K562 (cell line): ENCODE measurements around the gene DPP3.

ENCODE experiments used
- ATF3 ChIP-seq, 2 experiments: fragments of 450-650 bp in 1 of 2; sonication (generic) in 1 of 2; formaldehyde crosslinking in 1 of 2; IDR thresholded peaks in 1 of 2; conservative IDR thresholded peaks in 1 of 2; 2 replicates each; pipeline versions ENCODE4 v1.6.1 to v1.8.1; 2016 to 2023; ENCODE audit warnings: mild to moderate bottlenecking in 2 of 2, moderate library complexity in 2 of 2, inconsistent platforms in 1 of 2, missing genetic modification reagents in 1 of 2
- CTCF ChIP-seq, 3 experiments: IDR thresholded peaks in 2 of 3; conservative IDR thresholded peaks in 1 of 3; 2 replicates each; pipeline ENCODE4 v1.5.1; 2011 to 2012; ENCODE audit warnings: low read length in 3 of 3, mild to moderate bottlenecking in 3 of 3, control low read depth in 2 of 3, improper control_type of control experiment in 1 of 3, inconsistent platforms in 1 of 3, low read depth in 1 of 3, mixed read lengths in 1 of 3, moderate library complexity in 1 of 3; ENCODE audit not compliant: insufficient read depth in 2 of 3
- E2F1 ChIP-seq: sonication (generic); formaldehyde crosslinking; IDR thresholded peaks from 2 replicates; pipeline ENCODE4 v1.8.1; 2023; ENCODE audit warnings: mild to moderate bottlenecking, missing genetic modification reagents, moderate library complexity
- IRF2 ChIP-seq: sonication (generic); formaldehyde crosslinking; IDR thresholded peaks from 2 replicates; pipeline ENCODE4 v1.8.1; 2022; ENCODE audit warnings: mild to moderate bottlenecking, missing genetic modification reagents
- MXI1 ChIP-seq: IDR thresholded peaks from 2 replicates; pipeline ENCODE4 v1.6.1; 2011; ENCODE audit warnings: low read depth, mild to moderate bottlenecking, improper control_type of control experiment, low read length
- PATZ1 ChIP-seq: fragments of 250-450 bp; sonication (Bioruptor Pico); IDR thresholded peaks from 2 replicates; pipeline ENCODE4 v1.5.0; 2020; ENCODE audit warnings: mild to moderate bottlenecking, borderline replicate concordance
- POLR2A ChIP-seq: fragments of 450-650 bp; conservative IDR thresholded peaks from 2 replicates; pipeline ENCODE4 v1.6.1; 2016
- ZNF318 ChIP-seq, 2 experiments: fragments of 450-650 bp; IDR thresholded peaks; 2 replicates each; pipeline ENCODE4 v1.6.1; 2016; ENCODE audit warnings: mild to moderate bottlenecking in 2 of 2, borderline replicate concordance in 1 of 2, low read depth in 1 of 2, moderate library complexity in 1 of 2

- no peak for TF ChIP-seq POLR2A
- no peak for TF ChIP-seq MXI1
- TF ChIP-seq ZNF318 (IDR thresholded peaks at IDR 0.05; ENCODE audit: borderline replicate concordance in 1 of 2, low read depth in 1 of 2) = no peak
- TF ChIP-seq CTCF (IDR thresholded peaks at IDR 0.05 in 2 of 3, conservative IDR thresholded peaks at IDR 0.05 in 1 of 3; ENCODE audit: insufficient read depth in 2 of 3, low read depth in 1 of 3, low read length in 3 of 3) = no peak
- no peak for TF ChIP-seq IRF2 (CRISPR knock-in tag)
- no peak for TF ChIP-seq PATZ1
- no peak for TF ChIP-seq E2F1 (CRISPR knock-in tag)
- TF ChIP-seq ATF3 (IDR thresholded peaks at IDR 0.05) = no peak
- no peak for TF ChIP-seq ATF3 (CRISPR knock-in tag; conservative IDR thresholded peaks at IDR 0.05)
Observed at GRCh38 chr11:66547662-66548009, 67.4 kb downstream of the DPP3 start.
